ENCODE measurements around the gene SLC5A11.

GRCh38 chr16:24861461-24861860, 15.7 kb downstream of the SLC5A11 start:
- TF ChIP-seq REST (IDR thresholded peaks at IDR 0.05; ENCODE audit: insufficient read depth in 1 of 2, low read depth in 2 of 2, low read length in 2 of 2) (no peak), POLR2AphosphoS5 (IDR thresholded peaks at IDR 0.05; ENCODE audit: low read depth, low read length) (no peak), TAF1 (IDR thresholded peaks at IDR 0.05; ENCODE audit: borderline replicate concordance, insufficient read depth, low read length) (no peak), SIN3A (IDR thresholded peaks at IDR 0.05; ENCODE audit: borderline replicate concordance, insufficient read depth, low read length) (no peak)

Data from PFSK-1 (cell line).